Measurements from ENCODE around the gene SNX9.
"Not testable (repeated sequence)": the region's sequence is repeated elsewhere in the genome, so short reads cannot be mapped to it uniquely, and the experiment has no call there.

SNX9 gene

GRCh38 chr6:157946053-157946617 lies 123.1 kb downstream of the SNX9 start:
- H3K4me1 ChIP-seq, result peaks cover 0 to 5% (median 0%) of the 10 kb centered on the region in 10 experiments; a peak in 1 of 20 replicates
- no peak overlapping the region for H3K27ac ChIP-seq
- H3K9ac ChIP-seq, result no peak overlapping the region
- H3K27me3 ChIP-seq, result peaks cover 0 to 5% (median 0%) of the 10 kb centered on the region in 11 experiments; a peak in 1 of 22 replicates
- H3K36me3 ChIP-seq, result peaks cover 0 to 45% (median 0%) of the 10 kb centered on the region in 11 experiments; a peak in 5 of 22 replicates
- peaks cover 0 to 11% (median 0%) of the 10 kb centered on the region in 11 experiments; a peak in 1 of 22 replicates for H4K20me1 ChIP-seq
- no peak overlapping the region for H3K4me3 ChIP-seq
- peaks cover 4 to 23% (median 6%) of the 10 kb centered on the region in 11 experiments; a peak in 11 of 22 replicates for H3K9me3 ChIP-seq (replicated peaks in 1 of 11)
- TF ChIP-seq Cebpa-rat (IDR thresholded peaks at IDR 0.05), result no peak
- H3K4me2 ChIP-seq, result no peak overlapping the region

- H3K36me3 ChIP-seq, result peaks cover 0 to 36% (median 0%) of the 10 kb centered on the region in 11 experiments; a peak in 4 of 22 replicates
- H3K9ac ChIP-seq, result no peak overlapping the region
- no peak overlapping the region for H3K27ac ChIP-seq
- peaks cover 0 to 11% (median 0%) of the 10 kb centered on the region in 11 experiments; a peak in 1 of 22 replicates for H4K20me1 ChIP-seq
- TF ChIP-seq Cebpa-rat (IDR thresholded peaks at IDR 0.05), result no peak
- H3K4me3 ChIP-seq, result no peak overlapping the region
- H3K4me1 ChIP-seq, result peaks cover 0 to 5% (median 0%) of the 10 kb centered on the region in 10 experiments; a peak in 1 of 20 replicates
- peaks cover 4 to 23% (median 6%) of the 10 kb centered on the region in 11 experiments; a peak in 11 of 22 replicates for H3K9me3 ChIP-seq (replicated peaks in 1 of 11)
- no peak overlapping the region for H3K4me2 ChIP-seq
- H3K27me3 ChIP-seq, result peaks cover 0 to 5% (median 0%) of the 10 kb centered on the region in 11 experiments; a peak in 1 of 22 replicates
These were observed 124.0 kb downstream of the SNX9 start for GRCh38 chr6:157946865-157947532.

- not testable (repeated sequence) for H4K20me1 ChIP-seq, H3K4me3 ChIP-seq, H3K27ac ChIP-seq, H3K4me2 ChIP-seq, H3K27me3 ChIP-seq, H3K4me1 ChIP-seq, H3K9ac ChIP-seq, H3K36me3 ChIP-seq
- H3K9me3 ChIP-seq (replicated peaks in 1 of 11), result peaks cover 4 to 23% (median 6%) of the 10 kb centered on the region in 11 experiments; a peak in 11 of 22 replicates
These were observed 127.9 kb downstream of the SNX9 start for GRCh38 chr6:157950899-157951298.

GRCh38 chr6:157951828-157952227 lies 128.8 kb downstream of the SNX9 start:
- Histone ChIP-seq H4K20me1 (no peaks in the 10 kb centered on the region), H3K9ac (no peak overlapping the region), H3K9me3 (replicated peaks in 1 of 11) (peaks cover 4 to 23% (median 6%) of the 10 kb centered on the region in 11 experiments; a peak in 11 of 22 replicates), H3K4me2 (no peak overlapping the region), H3K27ac (no peak overlapping the region), H3K4me1 (no peaks in the 10 kb centered on the region; a peak in 1 of 20 replicates), H3K27me3 (no peaks in the 10 kb centered on the region), H3K36me3 (no peaks in the 10 kb centered on the region), H3K4me3 (no peak overlapping the region)
- TF ChIP-seq Cebpa-rat (IDR thresholded peaks at IDR 0.05), result no peak

- Histone ChIP-seq H3K9me3 (replicated peaks in 1 of 11) (peaks cover 8 to 31% (median 12%) of the 10 kb centered on the region in 11 experiments), H3K4me1 (no peaks in the 10 kb centered on the region; a peak in 1 of 20 replicates), H3K4me3 (no peak overlapping the region), H4K20me1 (no peaks in the 10 kb centered on the region), H3K36me3 (no peaks in the 10 kb centered on the region), H3K27me3 (no peaks in the 10 kb centered on the region), H3K4me2 (no peak overlapping the region), H3K27ac (no peak overlapping the region), H3K9ac (no peak overlapping the region)
- no peak for TF ChIP-seq Cebpa-rat (IDR thresholded peaks at IDR 0.05)
These were observed 129.9 kb downstream of the SNX9 start for GRCh38 chr6:157952861-157953351.

GRCh38 chr6:157953580-157954091 lies 130.6 kb downstream of the SNX9 start:
- Histone ChIP-seq H3K9me3 (replicated peaks in 1 of 11) (peaks cover 15 to 32% (median 19%) of the 10 kb centered on the region in 11 experiments), H3K4me2 (no peak overlapping the region), H3K4me1 (no peaks in the 10 kb centered on the region; a peak in 1 of 20 replicates), H3K27ac (no peak overlapping the region), H3K4me3 (no peak overlapping the region), H3K36me3 (no peaks in the 10 kb centered on the region), H4K20me1 (no peaks in the 10 kb centered on the region), H3K9ac (no peak overlapping the region), H3K27me3 (no peaks in the 10 kb centered on the region)
- no peak for TF ChIP-seq Cebpa-rat (IDR thresholded peaks at IDR 0.05)

- Histone ChIP-seq H3K4me2 (no peak overlapping the region), H3K36me3 (no peaks in the 10 kb centered on the region; a peak in 1 of 22 replicates), H3K9ac (no peak overlapping the region), H3K27ac (no peak overlapping the region), H3K9me3 (replicated peaks in 1 of 11) (peaks cover 23 to 32% (median 27%) of the 10 kb centered on the region in 11 experiments), H3K4me3 (no peak overlapping the region), H4K20me1 (no peaks in the 10 kb centered on the region), H3K27me3 (no peaks in the 10 kb centered on the region), H3K4me1 (no peaks in the 10 kb centered on the region; a peak in 1 of 20 replicates)
- TF ChIP-seq Cebpa-rat (IDR thresholded peaks at IDR 0.05), result no peak
These were observed 131.4 kb downstream of the SNX9 start for GRCh38 chr6:157954150-157955117.

GRCh38 chr6:157955675-157956074 lies 132.6 kb downstream of the SNX9 start:
- Histone ChIP-seq H3K4me3 (no peak overlapping the region), H4K20me1 (no peaks in the 10 kb centered on the region), H3K4me2 (no peak overlapping the region), H3K27me3 (no peaks in the 10 kb centered on the region), H3K36me3 (no peaks in the 10 kb centered on the region; a peak in 1 of 22 replicates), H3K27ac (no peak overlapping the region), H3K9me3 (replicated peaks in 1 of 11) (peaks cover 24 to 35% (median 28%) of the 10 kb centered on the region in 11 experiments), H3K4me1 (no peaks in the 10 kb centered on the region; a peak in 1 of 20 replicates), H3K9ac (no peak overlapping the region)
- TF ChIP-seq Cebpa-rat (IDR thresholded peaks at IDR 0.05), result no peak
